Measurements from ENCODE around the gene PRKG1.

Gene PRKG1

DNA sequence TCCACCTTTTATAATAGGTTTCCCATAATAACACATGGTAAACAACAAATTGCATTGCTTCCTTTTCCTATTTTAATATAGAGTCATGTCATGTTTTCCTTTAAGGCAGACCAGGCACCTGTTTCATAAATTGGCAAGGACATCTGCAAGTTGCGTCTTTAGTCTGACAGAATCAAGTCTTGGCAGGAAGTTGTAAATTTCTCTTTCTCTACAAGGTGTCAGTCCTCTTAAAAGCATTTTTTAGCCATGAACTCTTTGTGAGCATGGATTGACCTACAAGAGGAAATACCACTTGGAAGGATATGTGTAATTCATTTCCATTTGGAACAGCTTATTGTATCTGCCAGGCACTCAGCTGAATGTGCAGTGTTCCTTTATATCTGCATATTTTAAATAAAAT is 176.8 kb downstream of the PRKG1 start:
- Histone ChIP-seq H3K9me2 (replicated peaks; ENCODE audit: control insufficient read depth, low read length) (no peaks in the 10 kb centered on the region), H3F3A (ENCODE audit: control insufficient read depth, insufficient read depth) (no peaks in the 10 kb centered on the region), H3K79me2 (ENCODE audit: control insufficient read depth, low read length) (no peaks in the 10 kb centered on the region), H3K4me1 (ENCODE audit: control insufficient read depth, low read length) (no peaks in the 10 kb centered on the region), H3K27me3 (ENCODE audit: control insufficient read depth, low read length) (no peaks in the 10 kb centered on the region), H3K36me3 (ENCODE audit: control insufficient read depth, low read length) (no peaks in the 10 kb centered on the region), H4K20me1 (ENCODE audit: control insufficient read depth, insufficient read depth, low read depth, low read length) (no peaks in the 10 kb centered on the region), H3K9me3 (ENCODE audit: control insufficient read depth, insufficient read depth, low read length) (no peaks in the 10 kb centered on the region), H3K4me3 (ENCODE audit: low read length) (no peak overlapping the region), H3K4me2 (ENCODE audit: low read length) (no peak overlapping the region), H3K27ac (ENCODE audit: low read depth, low read length) (no peak overlapping the region)
- TF ChIP-seq EZH2phosphoT487 (IDR thresholded peaks at IDR 0.05; ENCODE audit: borderline replicate concordance, low read length) = no peak
- TF ChIP-seq, protein P1, sequence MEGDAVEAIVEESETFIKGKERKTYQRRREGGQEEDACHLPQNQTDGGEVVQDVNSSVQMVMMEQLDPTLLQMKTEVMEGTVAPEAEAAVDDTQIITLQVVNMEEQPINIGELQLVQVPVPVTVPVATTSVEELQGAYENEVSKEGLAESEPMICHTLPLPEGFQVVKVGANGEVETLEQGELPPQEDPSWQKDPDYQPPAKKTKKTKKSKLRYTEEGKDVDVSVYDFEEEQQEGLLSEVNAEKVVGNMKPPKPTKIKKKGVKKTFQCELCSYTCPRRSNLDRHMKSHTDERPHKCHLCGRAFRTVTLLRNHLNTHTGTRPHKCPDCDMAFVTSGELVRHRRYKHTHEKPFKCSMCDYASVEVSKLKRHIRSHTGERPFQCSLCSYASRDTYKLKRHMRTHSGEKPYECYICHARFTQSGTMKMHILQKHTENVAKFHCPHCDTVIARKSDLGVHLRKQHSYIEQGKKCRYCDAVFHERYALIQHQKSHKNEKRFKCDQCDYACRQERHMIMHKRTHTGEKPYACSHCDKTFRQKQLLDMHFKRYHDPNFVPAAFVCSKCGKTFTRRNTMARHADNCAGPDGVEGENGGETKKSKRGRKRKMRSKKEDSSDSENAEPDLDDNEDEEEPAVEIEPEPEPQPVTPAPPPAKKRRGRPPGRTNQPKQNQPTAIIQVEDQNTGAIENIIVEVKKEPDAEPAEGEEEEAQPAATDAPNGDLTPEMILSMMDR (IDR thresholded peaks at IDR 0.05; ENCODE audit: low read depth, low read length, poor library complexity, severe bottlenecking) = no peak

DNA sequence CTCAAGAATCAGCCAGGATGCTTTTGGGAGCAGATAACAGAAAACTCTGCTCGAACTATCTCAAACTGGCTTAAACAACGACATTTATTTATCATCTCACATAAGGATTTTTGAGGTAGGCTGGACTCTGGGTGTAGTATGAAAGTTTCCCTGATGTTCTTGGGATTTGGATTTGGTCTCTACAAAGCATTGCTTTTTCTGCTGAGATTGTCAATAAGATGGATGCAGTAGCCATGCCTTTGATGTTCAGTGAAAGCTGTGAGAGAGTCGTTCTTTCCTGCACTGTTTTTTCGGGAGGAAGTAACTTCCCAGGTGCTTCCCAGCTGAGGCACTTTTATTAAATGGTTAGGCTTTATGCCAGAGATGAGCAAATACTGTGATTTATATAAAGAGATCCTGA is 181.1 kb downstream of the PRKG1 start:
- H3K4me3 ChIP-seq (ENCODE audit: low read length) = no peak overlapping the region
- TF ChIP-seq EZH2phosphoT487 (IDR thresholded peaks at IDR 0.05; ENCODE audit: borderline replicate concordance, low read length) = no peak
- TF ChIP-seq, protein P1 (IDR thresholded peaks at IDR 0.05; ENCODE audit: low read depth, low read length, poor library complexity, severe bottlenecking) = no peak
- H3K9me2 ChIP-seq (replicated peaks; ENCODE audit: control insufficient read depth, low read length) = no peaks in the 10 kb centered on the region

DNA sequence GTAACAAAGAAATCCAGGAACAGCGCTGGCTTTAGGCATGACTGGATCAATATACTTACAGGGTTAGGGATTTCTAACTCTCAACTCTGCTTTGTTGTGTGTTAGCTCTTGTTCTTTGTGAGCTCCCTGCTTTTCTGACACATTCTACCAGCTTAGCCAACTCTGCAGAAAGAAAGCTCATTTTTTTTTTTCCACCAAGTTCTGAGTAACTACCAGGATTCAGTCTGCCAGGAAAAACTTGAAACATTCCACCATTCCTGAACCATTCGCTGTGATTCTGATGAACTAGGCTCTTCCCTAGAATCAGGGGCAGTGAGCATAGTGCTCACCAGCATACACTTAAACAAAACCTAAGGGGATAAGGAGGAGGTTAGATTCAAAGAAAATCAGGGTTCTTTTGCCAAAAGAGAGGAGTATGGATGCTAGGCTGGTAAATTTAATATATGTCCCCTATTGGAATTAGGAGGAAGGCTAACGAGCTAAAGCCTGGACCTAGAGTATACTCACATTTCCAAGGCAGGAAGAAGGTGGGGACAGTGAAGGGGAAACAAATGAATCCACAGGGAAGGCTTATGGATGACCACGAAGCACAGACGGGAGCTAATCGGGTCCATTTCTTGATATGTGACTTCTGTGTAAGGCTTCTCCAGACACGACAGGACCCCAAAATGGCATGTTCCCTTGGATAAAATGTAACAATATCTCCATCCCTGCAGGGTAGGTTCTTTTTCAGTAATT is 183.4 kb downstream of the PRKG1 start:
- no peaks in the 10 kb centered on the region for H3K9me3 ChIP-seq (ENCODE audit: control insufficient read depth, insufficient read depth, low read length)
- no peak overlapping the region for H3K4me3 ChIP-seq (ENCODE audit: low read length)
- H3K4me2 ChIP-seq (ENCODE audit: low read length) = no peak overlapping the region
- H3F3A ChIP-seq (ENCODE audit: control insufficient read depth, insufficient read depth) = no peaks in the 10 kb centered on the region
- H3K4me1 ChIP-seq (ENCODE audit: control insufficient read depth, low read length) = no peaks in the 10 kb centered on the region
- H3K9me2 ChIP-seq (replicated peaks; ENCODE audit: control insufficient read depth, low read length) = no peaks in the 10 kb centered on the region
- no peaks in the 10 kb centered on the region for H3K79me2 ChIP-seq (ENCODE audit: control insufficient read depth, low read length)
- no peaks in the 10 kb centered on the region for H4K20me1 ChIP-seq (ENCODE audit: control insufficient read depth, insufficient read depth, low read depth, low read length)
- H3K36me3 ChIP-seq (ENCODE audit: control insufficient read depth, low read length) = no peaks in the 10 kb centered on the region
- H3K27me3 ChIP-seq (ENCODE audit: control insufficient read depth, low read length) = no peaks in the 10 kb centered on the region
- TF ChIP-seq, protein P1 (IDR thresholded peaks at IDR 0.05; ENCODE audit: low read depth, low read length, poor library complexity, severe bottlenecking) = no peak
- no peak for TF ChIP-seq EZH2phosphoT487 (IDR thresholded peaks at IDR 0.05; ENCODE audit: borderline replicate concordance, low read length)
- H3K27ac ChIP-seq (ENCODE audit: low read depth, low read length) = no peak overlapping the region

More for the DNA sequence above, 181.1 kb downstream of the PRKG1 start:
- Histone ChIP-seq H3K27ac (ENCODE audit: low read depth, low read length) (no peak overlapping the region), H3F3A (ENCODE audit: control insufficient read depth, insufficient read depth) (no peaks in the 10 kb centered on the region), H3K79me2 (ENCODE audit: control insufficient read depth, low read length) (no peaks in the 10 kb centered on the region), H3K36me3 (ENCODE audit: control insufficient read depth, low read length) (no peaks in the 10 kb centered on the region), H3K4me2 (ENCODE audit: low read length) (no peak overlapping the region), H3K9me3 (ENCODE audit: control insufficient read depth, insufficient read depth, low read length) (no peaks in the 10 kb centered on the region), H3K27me3 (ENCODE audit: control insufficient read depth, low read length) (no peaks in the 10 kb centered on the region), H3K4me1 (ENCODE audit: control insufficient read depth, low read length) (no peaks in the 10 kb centered on the region), H4K20me1 (ENCODE audit: control insufficient read depth, insufficient read depth, low read depth, low read length) (no peaks in the 10 kb centered on the region)
